ENCODE data around the gene MCU.

Gene MCU

DNA sequence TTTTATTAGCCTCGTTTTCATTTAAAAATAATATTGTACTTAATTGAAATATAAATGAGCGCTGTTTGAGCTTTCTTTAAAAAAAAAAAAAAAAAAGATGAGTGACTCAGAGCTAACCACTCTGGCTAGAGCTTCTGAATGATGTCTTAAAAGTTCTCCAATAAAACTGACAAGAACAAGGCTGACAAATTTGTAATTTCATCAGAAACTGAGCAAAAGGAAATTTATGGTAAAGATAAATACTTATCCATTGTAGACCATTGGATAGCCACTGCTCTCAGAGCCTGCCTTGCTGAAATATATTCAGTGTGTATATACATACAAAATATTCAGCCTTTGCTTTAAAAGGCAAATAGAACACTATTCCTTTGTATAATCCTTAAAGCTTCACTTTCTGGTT, 110.4 kb downstream of the MCU start:
- no peak overlapping the region for H3K4me3 ChIP-seq (ENCODE audit: extremely low read depth, insufficient read depth, low read length, poor library complexity, severe bottlenecking)
- no peaks in the 10 kb centered on the region for H3K36me3 ChIP-seq (ENCODE audit: control insufficient read depth, insufficient read depth, low read length)
- no CpG with 5 or more reads among the region's 2 CpGs for WGBS, 2 experiments (ENCODE audit: insufficient coverage in 2 of 2)
- no peaks in the 10 kb centered on the region for H3K9me3 ChIP-seq (ENCODE audit: control insufficient read depth, low read length)
- H3K4me1 ChIP-seq (ENCODE audit: control insufficient read depth, insufficient read depth, low read length, poor library complexity, severe bottlenecking): peaks cover 2% of the 10 kb centered on the region
- H3K27ac ChIP-seq (ENCODE audit: low read depth, low read length, severe bottlenecking): no peak overlapping the region

DNA sequence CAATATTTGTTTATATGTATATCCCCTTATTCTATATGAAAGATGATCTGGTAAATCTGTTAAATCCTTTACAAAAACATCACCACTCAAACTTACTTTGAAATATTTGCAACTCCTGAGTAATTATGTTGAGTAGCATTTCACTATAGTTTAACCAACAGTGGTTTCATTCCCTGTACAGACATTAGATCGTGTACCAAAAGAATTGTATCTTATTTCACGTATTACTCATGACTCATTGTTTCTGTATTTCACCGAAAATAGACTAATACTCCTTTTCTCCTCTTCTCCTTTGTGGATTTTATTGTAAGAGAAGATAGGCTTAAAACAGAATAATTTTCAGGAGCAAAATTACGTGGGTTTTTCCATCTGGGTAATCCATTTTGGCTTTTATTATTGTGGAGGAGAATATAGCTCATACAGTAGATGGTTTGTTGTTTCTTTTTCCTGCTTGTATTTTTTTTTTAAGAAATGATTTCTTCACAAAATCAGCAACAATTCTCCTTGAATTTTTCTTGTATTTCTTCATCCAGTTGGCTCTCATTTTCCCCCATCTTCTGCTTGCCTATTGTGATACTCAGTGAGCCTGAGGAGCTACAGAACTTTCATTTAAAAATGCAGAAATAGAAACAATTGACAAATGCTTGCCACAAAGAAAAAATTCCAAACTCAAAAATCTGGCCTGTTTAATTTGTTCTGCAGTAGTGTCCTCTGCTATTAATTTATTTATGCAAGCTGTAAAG, 111.0 kb downstream of the MCU start:
- H3K4me1 ChIP-seq (ENCODE audit: control insufficient read depth, insufficient read depth, low read length, poor library complexity, severe bottlenecking): peaks cover 2% of the 10 kb centered on the region
- no peaks in the 10 kb centered on the region for H3K9me3 ChIP-seq (ENCODE audit: control insufficient read depth, low read length)
- H3K4me3 ChIP-seq (ENCODE audit: extremely low read depth, insufficient read depth, low read length, poor library complexity, severe bottlenecking): no peak overlapping the region
- no peak overlapping the region for H3K27ac ChIP-seq (ENCODE audit: low read depth, low read length, severe bottlenecking)
- 86% methylated on average over 1 of the region's 4 CpGs; no CpG with 5 or more reads in 1 of the 2 experiments for WGBS, 2 experiments (ENCODE audit: insufficient coverage in 2 of 2)
- no peaks in the 10 kb centered on the region for H3K36me3 ChIP-seq (ENCODE audit: control insufficient read depth, insufficient read depth, low read length)

DNA sequence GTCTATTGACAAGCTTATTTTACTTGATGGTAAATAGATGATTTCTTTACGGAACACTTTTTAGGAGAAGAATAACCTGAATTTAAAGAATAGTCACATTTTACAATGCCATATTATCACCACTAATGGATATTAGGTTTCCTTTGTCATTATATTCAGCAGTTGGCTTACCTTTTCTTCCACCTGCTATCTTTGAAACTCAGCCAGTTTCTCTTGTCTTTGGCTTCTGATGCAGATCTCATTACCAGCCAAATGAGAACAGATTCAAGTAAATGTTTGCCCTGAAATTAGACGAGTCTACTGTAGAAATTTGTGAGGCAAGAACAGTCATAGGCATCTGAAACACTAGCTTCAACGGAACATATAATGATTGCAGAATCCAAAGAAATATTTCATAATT, 116.1 kb downstream of the MCU start:
- Histone ChIP-seq H3K4me3 (ENCODE audit: extremely low read depth, insufficient read depth, low read length, poor library complexity, severe bottlenecking) (no peak overlapping the region), H3K4me1 (ENCODE audit: control insufficient read depth, insufficient read depth, low read length, poor library complexity, severe bottlenecking) (no peaks in the 10 kb centered on the region), H3K9me3 (ENCODE audit: control insufficient read depth, low read length) (no peaks in the 10 kb centered on the region), H3K27ac (ENCODE audit: low read depth, low read length, severe bottlenecking) (no peak overlapping the region), H3K36me3 (ENCODE audit: control insufficient read depth, insufficient read depth, low read length) (no peaks in the 10 kb centered on the region)
- no CpG with 5 or more reads among the region's 3 CpGs for WGBS, 2 experiments (ENCODE audit: insufficient coverage in 2 of 2)

DNA sequence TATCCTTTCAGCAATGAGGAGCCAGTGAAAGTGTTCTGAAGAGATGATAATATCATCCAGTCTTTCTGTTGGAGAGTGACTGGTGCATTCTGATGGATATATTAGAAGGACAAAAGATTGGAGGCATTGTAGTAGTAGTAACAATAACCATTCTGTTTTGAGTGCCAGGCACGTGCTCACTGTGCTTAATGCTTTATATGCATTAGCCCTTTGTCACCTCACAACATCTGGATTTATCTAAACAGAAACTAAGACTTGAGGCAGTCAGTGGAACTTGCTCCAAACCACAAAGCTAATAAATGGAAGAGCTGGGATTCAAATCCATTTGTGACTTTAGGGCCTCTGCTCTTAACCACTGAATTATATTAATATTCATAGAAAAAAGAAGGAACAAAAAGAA, 117.1 kb downstream of the MCU start:
- WGBS, 2 experiments (ENCODE audit: insufficient coverage in 2 of 2): no CpG with 5 or more reads among the region's 1 CpG
- no peak overlapping the region for H3K4me3 ChIP-seq (ENCODE audit: extremely low read depth, insufficient read depth, low read length, poor library complexity, severe bottlenecking)
- no peaks in the 10 kb centered on the region for H3K4me1 ChIP-seq (ENCODE audit: control insufficient read depth, insufficient read depth, low read length, poor library complexity, severe bottlenecking)
- no peak overlapping the region for H3K27ac ChIP-seq (ENCODE audit: low read depth, low read length, severe bottlenecking)
- no peaks in the 10 kb centered on the region for H3K36me3 ChIP-seq (ENCODE audit: control insufficient read depth, insufficient read depth, low read length)
- no peaks in the 10 kb centered on the region for H3K9me3 ChIP-seq (ENCODE audit: control insufficient read depth, low read length)

DNA sequence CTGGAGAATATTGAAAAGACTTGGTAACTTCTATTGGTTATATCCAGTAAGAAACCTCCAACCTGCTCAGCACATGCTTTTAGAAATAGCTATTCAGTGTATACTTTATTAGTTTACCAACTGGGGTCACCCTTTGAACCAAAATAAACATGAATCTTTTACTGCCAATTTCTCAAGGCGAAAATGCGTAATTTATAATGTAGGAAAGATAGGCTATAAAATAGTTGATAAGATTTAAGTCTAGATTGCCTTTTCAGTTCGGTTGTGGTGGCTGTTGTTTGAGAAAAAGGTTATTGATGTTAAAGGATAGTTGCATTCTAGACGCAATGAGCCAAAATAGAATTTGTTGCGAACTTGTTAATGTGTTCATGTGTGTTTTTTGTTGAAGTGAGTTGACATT, 119.0 kb downstream of the MCU start:
- H3K4me3 ChIP-seq (ENCODE audit: extremely low read depth, insufficient read depth, low read length, poor library complexity, severe bottlenecking): no peak overlapping the region
- H3K36me3 ChIP-seq (ENCODE audit: control insufficient read depth, insufficient read depth, low read length): no peaks in the 10 kb centered on the region
- no peak overlapping the region for H3K27ac ChIP-seq (ENCODE audit: low read depth, low read length, severe bottlenecking)
- H3K9me3 ChIP-seq (ENCODE audit: control insufficient read depth, low read length): no peaks in the 10 kb centered on the region
- WGBS, 2 experiments (ENCODE audit: insufficient coverage in 2 of 2): 77 to 97% methylated on average over 4 to 5 of the region's 5 CpGs
- H3K4me1 ChIP-seq (ENCODE audit: control insufficient read depth, insufficient read depth, low read length, poor library complexity, severe bottlenecking): no peaks in the 10 kb centered on the region

DNA sequence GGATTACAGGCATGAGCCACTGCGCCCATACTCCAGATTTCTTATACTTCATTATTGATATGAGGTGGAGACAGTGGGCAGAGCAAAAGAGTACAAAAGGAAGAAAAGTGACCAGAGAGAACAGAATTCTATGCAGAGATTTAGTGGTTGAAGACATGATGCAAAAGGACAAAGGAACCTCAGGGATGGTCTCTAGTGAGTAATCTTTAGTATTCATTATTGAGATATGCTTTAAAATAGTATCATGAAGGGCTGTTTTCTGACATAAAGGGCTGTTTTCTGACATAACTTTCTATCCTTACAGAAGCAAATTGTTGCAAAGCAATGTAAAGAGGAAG, 120.4 kb downstream of the MCU start:
- no CpG with 5 or more reads among the region's 1 CpG for WGBS, 2 experiments (ENCODE audit: insufficient coverage in 2 of 2)
- Histone ChIP-seq H3K27ac (ENCODE audit: low read depth, low read length, severe bottlenecking) (no peak overlapping the region), H3K36me3 (ENCODE audit: control insufficient read depth, insufficient read depth, low read length) (no peaks in the 10 kb centered on the region), H3K4me1 (ENCODE audit: control insufficient read depth, insufficient read depth, low read length, poor library complexity, severe bottlenecking) (no peaks in the 10 kb centered on the region), H3K9me3 (ENCODE audit: control insufficient read depth, low read length) (no peaks in the 10 kb centered on the region), H3K4me3 (ENCODE audit: extremely low read depth, insufficient read depth, low read length, poor library complexity, severe bottlenecking) (no peak overlapping the region)

DNA sequence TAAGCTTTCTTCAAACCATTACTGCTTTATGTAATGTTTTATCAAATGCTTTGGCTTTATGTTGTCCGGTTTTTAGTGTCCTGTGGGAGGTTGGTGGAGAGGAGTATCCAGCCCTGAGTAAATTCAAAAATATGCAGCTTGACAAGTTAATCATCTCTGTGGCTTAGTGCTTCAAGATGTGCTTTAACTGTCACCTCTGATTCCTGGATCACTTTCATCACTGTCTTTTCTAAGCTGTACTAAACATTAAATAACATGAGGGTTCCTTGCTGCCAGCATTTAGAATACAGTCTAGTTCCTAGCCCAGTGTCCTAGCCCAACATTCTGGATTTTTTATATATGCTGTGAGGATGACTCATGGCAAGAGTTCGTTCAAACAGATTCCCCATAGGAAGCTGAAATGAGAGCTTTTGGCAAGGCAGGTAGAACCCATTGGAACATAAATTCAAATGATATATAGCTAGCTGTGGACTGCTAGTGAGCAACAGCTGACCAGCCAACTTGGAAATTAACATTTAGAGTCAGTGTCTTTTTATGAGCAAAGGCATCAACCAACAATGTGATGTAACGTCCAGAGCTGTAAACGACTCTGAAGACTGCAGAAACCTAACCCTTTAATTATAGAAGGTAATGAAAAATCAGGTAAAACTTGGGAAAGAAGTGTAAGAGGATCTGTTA, 120.9 kb downstream of the MCU start:
- Histone ChIP-seq H3K4me3 (ENCODE audit: extremely low read depth, insufficient read depth, low read length, poor library complexity, severe bottlenecking) (no peak overlapping the region), H3K36me3 (ENCODE audit: control insufficient read depth, insufficient read depth, low read length) (no peaks in the 10 kb centered on the region), H3K27ac (ENCODE audit: low read depth, low read length, severe bottlenecking) (no peak overlapping the region), H3K9me3 (ENCODE audit: control insufficient read depth, low read length) (no peaks in the 10 kb centered on the region), H3K4me1 (ENCODE audit: control insufficient read depth, insufficient read depth, low read length, poor library complexity, severe bottlenecking) (no peaks in the 10 kb centered on the region)
- 60 to 93% methylated on average over 1 to 2 of the region's 4 CpGs for WGBS, 2 experiments (ENCODE audit: insufficient coverage in 2 of 2)

DNA sequence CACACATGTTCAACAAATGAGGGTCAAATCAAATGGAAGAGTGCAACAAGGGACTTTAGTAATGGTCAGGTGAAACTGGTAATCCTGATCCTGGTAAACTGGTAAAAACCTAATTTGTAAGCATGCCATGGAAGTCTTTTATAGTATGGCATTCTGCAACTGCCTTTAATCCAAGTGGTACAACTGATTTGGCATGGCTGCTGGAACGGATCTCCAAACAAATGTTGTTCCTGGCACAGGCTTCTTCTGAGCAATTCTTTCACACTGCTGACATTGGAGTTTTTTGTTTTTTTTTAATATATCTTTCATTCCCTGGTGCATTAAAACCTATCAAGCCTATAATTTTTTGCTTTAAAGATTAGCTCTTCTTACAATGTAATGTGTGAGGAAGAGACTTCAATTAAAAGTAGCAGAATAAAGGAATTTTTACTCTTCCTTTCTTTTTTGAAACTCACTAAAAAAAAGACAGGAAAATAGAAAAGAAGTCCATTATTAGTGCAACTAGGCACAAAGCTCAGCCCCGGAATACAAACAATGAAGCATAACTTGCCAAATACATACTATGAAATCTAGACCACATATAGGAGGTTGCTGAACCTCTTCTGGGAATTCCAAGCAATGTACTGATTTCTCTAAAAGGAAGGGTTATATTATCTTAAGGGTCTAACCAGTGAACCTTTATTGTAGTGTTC, 122.3 kb downstream of the MCU start:
- 0% methylated on average over 1 of the region's 2 CpGs; no CpG with 5 or more reads in 1 of the 2 experiments for WGBS, 2 experiments (ENCODE audit: insufficient coverage in 2 of 2)
- Histone ChIP-seq H3K9me3 (ENCODE audit: control insufficient read depth, low read length) (no peaks in the 10 kb centered on the region), H3K4me1 (ENCODE audit: control insufficient read depth, insufficient read depth, low read length, poor library complexity, severe bottlenecking) (no peaks in the 10 kb centered on the region), H3K4me3 (ENCODE audit: extremely low read depth, insufficient read depth, low read length, poor library complexity, severe bottlenecking) (no peak overlapping the region), H3K27ac (ENCODE audit: low read depth, low read length, severe bottlenecking) (no peak overlapping the region), H3K36me3 (ENCODE audit: control insufficient read depth, insufficient read depth, low read length) (no peaks in the 10 kb centered on the region)

DNA sequence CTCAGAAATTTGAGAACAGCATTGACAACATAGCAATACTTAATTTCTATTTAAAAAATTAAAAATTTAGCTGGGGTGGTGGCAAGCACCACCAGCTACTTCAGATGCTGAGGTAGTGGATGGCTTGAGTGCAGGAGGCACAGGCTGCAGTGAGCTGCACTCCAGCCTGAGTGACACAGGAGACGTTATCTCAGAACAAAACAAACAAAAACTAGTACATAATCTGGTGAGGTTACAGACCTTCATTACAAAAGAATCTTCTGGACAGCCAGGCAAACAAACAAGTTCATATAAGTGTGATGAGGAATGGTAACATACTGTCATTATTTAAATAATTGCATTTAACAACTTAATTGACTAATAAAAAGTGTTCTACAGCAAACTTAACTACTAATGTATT, 124.6 kb downstream of the MCU start:
- Histone ChIP-seq H3K4me1 (ENCODE audit: control insufficient read depth, insufficient read depth, low read length, poor library complexity, severe bottlenecking) (no peaks in the 10 kb centered on the region), H3K36me3 (ENCODE audit: control insufficient read depth, insufficient read depth, low read length) (no peaks in the 10 kb centered on the region), H3K27ac (ENCODE audit: low read depth, low read length, severe bottlenecking) (no peak overlapping the region), H3K9me3 (ENCODE audit: control insufficient read depth, low read length) (no peaks in the 10 kb centered on the region), H3K4me3 (ENCODE audit: extremely low read depth, insufficient read depth, low read length, poor library complexity, severe bottlenecking) (no peak overlapping the region)
- no CpG with 5 or more reads among the region's 1 CpG for WGBS, 2 experiments (ENCODE audit: insufficient coverage in 2 of 2)

DNA sequence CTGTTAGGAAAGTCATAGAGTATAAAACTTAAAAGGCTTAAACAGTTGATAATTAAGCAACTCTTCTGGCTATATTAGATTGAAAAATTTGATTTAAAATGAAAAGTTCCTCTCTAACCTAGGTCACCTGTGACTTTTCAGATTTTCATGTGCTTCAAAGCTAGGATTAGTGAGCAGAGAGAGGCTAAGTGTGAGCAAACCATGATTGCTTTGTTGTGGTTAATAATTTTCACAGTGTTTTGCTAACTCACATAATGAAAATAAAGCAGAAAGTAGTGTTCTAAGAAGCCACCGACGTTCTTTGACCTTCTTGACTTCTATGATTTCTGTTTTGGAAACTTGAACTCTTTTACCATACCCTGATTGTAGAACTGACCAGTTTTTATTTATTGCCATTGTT, 126.1 kb downstream of the MCU start:
- H3K36me3 ChIP-seq (ENCODE audit: control insufficient read depth, insufficient read depth, low read length): no peaks in the 10 kb centered on the region
- no peaks in the 10 kb centered on the region for H3K4me1 ChIP-seq (ENCODE audit: control insufficient read depth, insufficient read depth, low read length, poor library complexity, severe bottlenecking)
- no peaks in the 10 kb centered on the region for H3K9me3 ChIP-seq (ENCODE audit: control insufficient read depth, low read length)
- 80% methylated on average over 1 of the region's 2 CpGs; no CpG with 5 or more reads in 1 of the 2 experiments for WGBS, 2 experiments (ENCODE audit: insufficient coverage in 2 of 2)
- H3K4me3 ChIP-seq (ENCODE audit: extremely low read depth, insufficient read depth, low read length, poor library complexity, severe bottlenecking): no peak overlapping the region
- H3K27ac ChIP-seq (ENCODE audit: low read depth, low read length, severe bottlenecking): no peak overlapping the region

DNA sequence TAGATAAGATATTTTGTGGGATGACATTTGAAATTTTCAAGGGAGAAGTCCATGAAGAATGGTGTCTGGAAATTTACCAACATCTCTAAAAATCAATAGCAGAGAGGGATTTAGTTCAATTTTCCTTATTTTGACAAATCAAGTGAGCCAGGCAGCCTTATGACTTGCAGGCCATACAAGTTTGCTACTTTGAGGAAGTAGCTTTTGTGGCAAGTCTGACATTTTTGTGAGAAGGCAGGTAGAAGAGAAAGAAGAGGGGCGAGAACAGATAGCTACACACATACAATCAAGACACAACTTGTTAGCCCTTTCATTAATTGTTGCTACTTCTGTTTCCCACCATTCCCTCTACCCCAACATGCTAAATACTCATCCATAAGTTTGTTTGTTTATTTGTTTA, 127.1 kb downstream of the MCU start:
- no CpG with 5 or more reads among the region's 1 CpG for WGBS, 2 experiments (ENCODE audit: insufficient coverage in 2 of 2)
- Histone ChIP-seq H3K36me3 (ENCODE audit: control insufficient read depth, insufficient read depth, low read length) (no peaks in the 10 kb centered on the region), H3K9me3 (ENCODE audit: control insufficient read depth, low read length) (no peaks in the 10 kb centered on the region), H3K27ac (ENCODE audit: low read depth, low read length, severe bottlenecking) (no peak overlapping the region), H3K4me1 (ENCODE audit: control insufficient read depth, insufficient read depth, low read length, poor library complexity, severe bottlenecking) (no peaks in the 10 kb centered on the region), H3K4me3 (ENCODE audit: extremely low read depth, insufficient read depth, low read length, poor library complexity, severe bottlenecking) (no peak overlapping the region)
